ENCODE data around the gene TTF2.

DNA sequence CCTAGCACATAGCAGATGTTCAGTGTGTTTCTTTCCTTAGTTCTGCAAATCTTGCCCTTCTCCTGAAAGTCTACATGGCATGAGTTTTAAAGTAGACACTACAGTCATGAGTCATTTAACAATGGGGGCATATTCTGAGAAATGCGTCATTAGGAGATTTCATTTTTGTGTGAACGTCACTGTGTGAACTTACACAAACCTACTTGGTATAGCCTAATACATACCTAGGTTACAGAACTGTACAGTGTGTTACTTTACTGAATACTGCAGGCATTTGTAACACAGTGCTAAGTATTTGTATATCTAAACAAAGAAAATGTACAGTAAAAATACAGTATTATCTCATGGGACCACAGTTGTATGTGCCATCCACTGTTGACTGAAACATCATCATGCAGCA, 10.0 kb downstream of the TTF2 start:
- TF ChIP-seq EZH2 (IDR thresholded peaks at IDR 0.05) (no peak), EZH2phosphoT487 (IDR thresholded peaks at IDR 0.05) (no peak)
- TF ChIP-seq, protein P1, sequence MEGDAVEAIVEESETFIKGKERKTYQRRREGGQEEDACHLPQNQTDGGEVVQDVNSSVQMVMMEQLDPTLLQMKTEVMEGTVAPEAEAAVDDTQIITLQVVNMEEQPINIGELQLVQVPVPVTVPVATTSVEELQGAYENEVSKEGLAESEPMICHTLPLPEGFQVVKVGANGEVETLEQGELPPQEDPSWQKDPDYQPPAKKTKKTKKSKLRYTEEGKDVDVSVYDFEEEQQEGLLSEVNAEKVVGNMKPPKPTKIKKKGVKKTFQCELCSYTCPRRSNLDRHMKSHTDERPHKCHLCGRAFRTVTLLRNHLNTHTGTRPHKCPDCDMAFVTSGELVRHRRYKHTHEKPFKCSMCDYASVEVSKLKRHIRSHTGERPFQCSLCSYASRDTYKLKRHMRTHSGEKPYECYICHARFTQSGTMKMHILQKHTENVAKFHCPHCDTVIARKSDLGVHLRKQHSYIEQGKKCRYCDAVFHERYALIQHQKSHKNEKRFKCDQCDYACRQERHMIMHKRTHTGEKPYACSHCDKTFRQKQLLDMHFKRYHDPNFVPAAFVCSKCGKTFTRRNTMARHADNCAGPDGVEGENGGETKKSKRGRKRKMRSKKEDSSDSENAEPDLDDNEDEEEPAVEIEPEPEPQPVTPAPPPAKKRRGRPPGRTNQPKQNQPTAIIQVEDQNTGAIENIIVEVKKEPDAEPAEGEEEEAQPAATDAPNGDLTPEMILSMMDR (IDR thresholded peaks at IDR 0.05): no peak
